Spleen (tissue), 11 donors: ENCODE data around the gene LYZL1. TPM values are rescaled to one million over a fixed set of nuclear protein-coding genes. Genes with fewer than 3 reads are reported as not detected.
"Not testable (repeated sequence)": the region's sequence is repeated elsewhere in the genome, so short reads cannot be mapped to it uniquely, and the experiment has no call there.

ENCODE experiments used
- DNase-seq: peaks from one replicate; pipeline ENCODE4 v3.0.0-alpha.2; 2020
- H3K27ac ChIP-seq, 8 donors: fragments of 200-600 bp; sonication (generic) in 7 of 8; 1 replicate in 4 of 8; 2 replicates in 4 of 8; pipeline versions ENCODE4 v1.5.0 to v1.8.0; 2016 to 2021; ENCODE audit warnings: inconsistent platforms in 4 of 8, mild to moderate bottlenecking in 4 of 8, moderate library complexity in 1 of 8
- H3K27me3 ChIP-seq, 7 donors: fragments of 200-600 bp; sonication (generic) in 6 of 7; replicated peaks in 1 of 7; 1 replicate in 4 of 7; 2 replicates in 3 of 7; pipeline versions ENCODE4 v1.5.0 to v1.8.0; 2016 to 2021; ENCODE audit warnings: inconsistent platforms in 3 of 7, mild to moderate bottlenecking in 1 of 7
- H3K36me3 ChIP-seq, 6 donors: fragments of 200-600 bp; sonication (generic) in 5 of 6; 1 replicate in 4 of 6; 2 replicates in 2 of 6; pipeline versions ENCODE4 v1.5.0 to v1.8.0; 2016 to 2021; ENCODE audit warnings: inconsistent platforms in 2 of 6
- H3K4me1 ChIP-seq, 6 donors: fragments of 200-600 bp; sonication (generic) in 5 of 6; 1 replicate in 3 of 6; 2 replicates in 3 of 6; pipeline versions ENCODE4 v1.5.0 to v1.8.0; 2016 to 2021; ENCODE audit warnings: inconsistent platforms in 3 of 6
- H3K4me3 ChIP-seq, 8 donors: fragments of 200-600 bp; sonication (generic) in 7 of 8; 1 replicate in 4 of 8; 2 replicates in 4 of 8; pipeline versions ENCODE4 v1.5.0 to v1.8.0; 2016 to 2021; ENCODE audit warnings: inconsistent platforms in 4 of 8, mild to moderate bottlenecking in 4 of 8, moderate library complexity in 2 of 8
- H3K9me3 ChIP-seq, 8 donors: fragments of 200-600 bp; sonication (generic) in 7 of 8; 1 replicate in 4 of 8; 2 replicates in 4 of 8; pipeline versions ENCODE4 v1.5.0 to v1.8.0; 2016 to 2021; ENCODE audit warnings: inconsistent platforms in 4 of 8
- POLR2A ChIP-seq, 3 donors: fragments of 450-650 bp; IDR thresholded peaks; one replicate each; pipeline ENCODE4 v1.5.1; 2017; ENCODE audit warnings: antibody characterized with exemption in 3 of 3, mild to moderate bottlenecking in 1 of 3
- POLR2AphosphoS5 ChIP-seq, 3 donors: sonication (generic); formaldehyde crosslinking; IDR thresholded peaks; one replicate each; pipeline ENCODE4 v1.5.1; 2017; ENCODE audit warnings: antibody characterized with exemption in 3 of 3
- WGBS, 5 donors: extraction: QIAGEN DNeasy Blood & Tissue Kit in 3 of 5; methylation state at CpG; one replicate each; pipeline versions ENCODE4 v1.1.5 to v1.1.7; 2013 to 2018; 5-methylcytosine and 5-hydroxymethylcytosine counted together
- intact Hi-C: fragments of 100-400 bp; cut with DNase I; formaldehyde crosslinking; loops from one replicate; pipeline ENCODE4 v1.15.0; 2023; ENCODE audit warnings: low total_unique reads
- polyA plus RNA-seq, 3 donors: library from polyadenylated mRNA; stranded (reverse); fragments of 200-250 nt; gene quantifications; one replicate each; pipeline ENCODE4 v1.2.1, GENCODE V29; 2013
- total RNA-seq, 7 donors: library from RNA; depleted of rRNA in 3 of 7; stranded (reverse); fragments of >200 nt in 3 of 7; fragmentation: NEBNext Ultra II Directional in 4 of 7; extraction: Animal tissue kit (Norgen Biotek cat#: 25700) in 4 of 7; gene quantifications; one replicate each; pipeline versions ENCODE4 v1.1.0 to v1.2.1, GENCODE V29; 2016 to 2021
- TF ChIP-seq, protein P1 (sequence below), 11 experiments: fragments of 200-600 bp in 7 of 11; fragments of 450-650 bp in 4 of 11; sonication (generic) in 4 of 11; IDR thresholded peaks in 8 of 11; conservative IDR thresholded peaks in 3 of 11; 1 replicate in 7 of 11; 2 replicates in 4 of 11; pipeline versions ENCODE4 v1.4.0 to v1.8.0; 2016 to 2021; ENCODE audit warnings: antibody characterized with exemption in 11 of 11, inconsistent platforms in 4 of 11, mild to moderate bottlenecking in 1 of 11
- donor health status: healthy with polysubstance abuse.
- donor health status: DM: no; HTN: no; CAD: no; lungs with moderate emphysema.
- donor health status: DM: no; HTN: no; CAD: no.
- donor health status: Bipolar disorder and iron deficiency.
- donor health status: healthy.
- donor health status: DM: no; HTN: no; CAD: no.
- donor health status: DM: yes; HTN: yes; CAD: no.

Gene LYZL1
- total and polyA plus RNA-seq, 10 donors = not detected

DNA sequence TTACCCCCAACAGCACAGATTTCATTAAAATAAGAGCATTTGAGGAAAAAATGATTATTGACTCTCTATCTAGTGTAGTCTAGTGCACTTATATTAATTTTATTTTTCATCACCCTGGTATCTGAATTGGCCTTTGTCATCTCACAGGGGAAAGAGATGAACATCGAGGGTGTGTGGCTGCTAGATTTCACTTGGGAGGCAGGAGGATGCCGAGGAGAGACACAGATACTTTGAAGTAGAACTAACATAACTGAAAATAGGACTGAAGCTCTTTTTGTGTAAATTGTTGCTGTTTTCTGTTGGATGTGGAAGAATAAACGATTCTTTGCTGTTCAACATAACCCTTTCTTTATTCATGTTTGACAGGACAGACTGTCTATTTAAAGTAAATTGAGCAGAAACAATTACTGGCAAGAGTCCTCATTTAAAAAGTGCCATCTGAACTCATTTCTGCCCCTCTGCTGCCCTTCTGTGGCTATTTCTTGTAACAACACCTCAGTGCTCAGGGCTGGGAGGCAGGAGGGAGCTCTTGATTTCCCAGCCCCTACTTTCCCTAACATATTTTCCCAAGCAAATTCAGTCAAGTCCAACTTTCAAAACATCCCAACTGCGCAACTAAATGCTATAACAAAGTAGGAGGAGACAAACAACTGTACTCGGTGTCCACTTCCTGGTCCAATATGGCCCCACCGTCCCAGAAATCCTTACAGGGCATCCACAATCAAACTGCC lies 15.6 kb downstream of the LYZL1 start:
- intact Hi-C loops = no loop called here
- H3K4me3 ChIP-seq = peak overlapping the region in 1 of 8 donors; percentile 27
- no peaks in the 10 kb centered on the region for H3K36me3 ChIP-seq
- peaks cover 0 to 31% (median 24%) of the 10 kb centered on the region in 8 donors for H3K9me3 ChIP-seq
- whole genome bisulfite sequencing, 5 donors = 22 to 38% (median 29%) methylated on average over 6 of the region's 6 CpGs
- H3K27ac ChIP-seq = peak overlapping the region in 3 of 8 donors; percentile 20 to 49 (median 23)
- peaks cover 0 to 13% (median 0%) of the 10 kb centered on the region in 7 donors for H3K27me3 ChIP-seq
- no peak for DNase-seq
- TF ChIP-seq, protein P1, sequence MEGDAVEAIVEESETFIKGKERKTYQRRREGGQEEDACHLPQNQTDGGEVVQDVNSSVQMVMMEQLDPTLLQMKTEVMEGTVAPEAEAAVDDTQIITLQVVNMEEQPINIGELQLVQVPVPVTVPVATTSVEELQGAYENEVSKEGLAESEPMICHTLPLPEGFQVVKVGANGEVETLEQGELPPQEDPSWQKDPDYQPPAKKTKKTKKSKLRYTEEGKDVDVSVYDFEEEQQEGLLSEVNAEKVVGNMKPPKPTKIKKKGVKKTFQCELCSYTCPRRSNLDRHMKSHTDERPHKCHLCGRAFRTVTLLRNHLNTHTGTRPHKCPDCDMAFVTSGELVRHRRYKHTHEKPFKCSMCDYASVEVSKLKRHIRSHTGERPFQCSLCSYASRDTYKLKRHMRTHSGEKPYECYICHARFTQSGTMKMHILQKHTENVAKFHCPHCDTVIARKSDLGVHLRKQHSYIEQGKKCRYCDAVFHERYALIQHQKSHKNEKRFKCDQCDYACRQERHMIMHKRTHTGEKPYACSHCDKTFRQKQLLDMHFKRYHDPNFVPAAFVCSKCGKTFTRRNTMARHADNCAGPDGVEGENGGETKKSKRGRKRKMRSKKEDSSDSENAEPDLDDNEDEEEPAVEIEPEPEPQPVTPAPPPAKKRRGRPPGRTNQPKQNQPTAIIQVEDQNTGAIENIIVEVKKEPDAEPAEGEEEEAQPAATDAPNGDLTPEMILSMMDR (IDR thresholded peaks at IDR 0.05 in 8 of 11, conservative IDR thresholded peaks at IDR 0.05 in 3 of 11) = peak; percentile 25 to 81 (median 72)
- no peak for TF ChIP-seq POLR2A (IDR thresholded peaks at IDR 0.05)
- H3K4me1 ChIP-seq = peaks cover 0 to 5% (median 0%) of the 10 kb centered on the region in 6 donors

DNA sequence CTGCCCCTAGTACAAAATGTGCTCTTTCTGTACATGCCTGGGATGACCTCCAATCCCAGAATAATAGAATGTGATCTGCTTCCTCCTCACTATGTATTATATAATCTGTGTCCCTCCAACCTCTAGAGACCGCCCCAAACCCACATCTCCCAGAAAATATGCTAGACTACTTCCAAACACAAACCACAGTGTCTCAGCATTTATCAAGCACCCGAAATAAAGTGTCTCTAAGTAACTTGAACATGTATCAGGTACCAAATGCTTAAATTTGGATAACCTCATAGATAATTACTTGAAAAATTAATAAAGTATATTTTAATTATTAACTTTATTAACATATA lies 16.1 kb downstream of the LYZL1 start:
- H3K4me3 ChIP-seq = peak overlapping the region in 1 of 8 donors; percentile 27
- WGBS, 5 donors = 25 to 43% (median 31%) methylated on average over 2 of the region's 2 CpGs

DNA sequence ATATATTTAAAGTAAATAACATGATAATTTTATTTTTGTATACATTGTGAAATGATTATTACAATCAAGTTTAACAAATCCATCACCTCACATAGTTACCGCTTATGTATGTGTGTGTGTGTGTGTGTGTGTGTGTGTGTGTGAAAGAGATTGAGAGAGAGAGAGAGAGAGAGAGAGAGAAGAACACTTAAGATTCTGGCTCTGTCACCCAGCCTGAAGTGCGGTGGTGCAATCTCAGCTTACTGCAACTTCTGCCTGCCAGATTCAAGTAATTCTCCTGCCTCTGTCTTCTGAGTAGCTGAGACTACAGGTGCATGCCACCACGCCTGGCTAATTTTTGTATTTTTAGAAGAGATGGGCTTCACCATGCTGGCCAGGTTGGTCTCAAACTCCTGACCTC lies 17.8 kb downstream of the LYZL1 start:
- DNase-seq = no peak
- Histone ChIP-seq H3K27ac (no peak overlapping the region), H3K9me3 (peaks cover 0 to 10% (median 7%) of the 10 kb centered on the region in 8 donors), H3K27me3 (peaks cover 0 to 13% (median 0%) of the 10 kb centered on the region in 7 donors), H3K36me3 (no peaks in the 10 kb centered on the region), H3K4me3 (no peak overlapping the region), H3K4me1 (peaks cover 0 to 5% (median 0%) of the 10 kb centered on the region in 6 donors)
- intact Hi-C loops = loop anchor here (5.0 kb wide), 1 partner anchor 644 kb away; no protein-coding TSS in a partner anchor
- TF ChIP-seq POLR2A (IDR thresholded peaks at IDR 0.05) (no peak), POLR2AphosphoS5 (IDR thresholded peaks at IDR 0.05) (no peak)
- TF ChIP-seq, protein P1 (IDR thresholded peaks at IDR 0.05 in 8 of 11, conservative IDR thresholded peaks at IDR 0.05 in 3 of 11) = no peak
- WGBS, 5 donors = 78 to 93% (median 84%) methylated on average over 3 of the region's 3 CpGs

More for the DNA sequence above, 16.1 kb downstream of the LYZL1 start:
- no peak for DNase-seq
- H3K27me3 ChIP-seq = peaks cover 0 to 13% (median 0%) of the 10 kb centered on the region in 7 donors
- peaks cover 0 to 5% (median 0%) of the 10 kb centered on the region in 6 donors for H3K4me1 ChIP-seq
- TF ChIP-seq POLR2AphosphoS5 (IDR thresholded peaks at IDR 0.05) (no peak), POLR2A (IDR thresholded peaks at IDR 0.05) (no peak)
- TF ChIP-seq, protein P1 (IDR thresholded peaks at IDR 0.05 in 8 of 11, conservative IDR thresholded peaks at IDR 0.05 in 3 of 11) = no peak
- H3K36me3 ChIP-seq = no peaks in the 10 kb centered on the region
- H3K9me3 ChIP-seq = peaks cover 0 to 27% (median 21%) of the 10 kb centered on the region in 8 donors
- peak overlapping the region in 3 of 8 donors; percentile 20 to 49 (median 23) for H3K27ac ChIP-seq
- intact Hi-C loops = loop anchor here (5.0 kb wide), 1 partner anchor 643 kb away; no protein-coding TSS in a partner anchor

DNA sequence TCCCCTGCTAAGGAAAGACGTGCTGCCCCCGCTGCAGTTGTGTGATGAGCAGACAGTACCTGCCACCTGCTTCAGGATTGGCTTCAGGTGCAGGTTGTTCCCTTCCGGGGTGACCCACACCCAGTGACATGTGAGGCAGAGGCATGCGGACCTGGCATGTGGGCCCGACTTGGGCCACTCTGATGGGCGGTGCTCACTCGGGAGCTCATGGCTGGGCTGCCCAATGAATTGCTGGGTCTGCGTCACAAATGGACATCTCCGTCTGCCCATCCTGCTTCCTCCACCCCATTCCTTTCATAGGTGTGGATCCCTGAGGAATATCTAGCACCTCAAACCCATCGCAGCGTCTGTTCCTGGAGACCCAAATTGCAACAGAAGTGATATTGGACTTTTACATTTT lies 19.3 kb downstream of the LYZL1 start:
- H3K27ac ChIP-seq, H3K36me3 ChIP-seq, DNase-seq, H3K4me1 ChIP-seq, H3K4me3 ChIP-seq, H3K9me3 ChIP-seq: not testable (repeated sequence)
- intact Hi-C loops = loop anchor here (5.0 kb wide), 1 partner anchor 646 kb away; no protein-coding TSS in a partner anchor
- H3K27me3 ChIP-seq = peaks cover 0 to 13% (median 0%) of the 10 kb centered on the region in 7 donors
- 81 to 92% (median 84%) methylated on average over 11 of the region's 11 CpGs for WGBS, 5 donors
